NAMALWA (cell line): ENCODE data around the gene PDGFD.
A peak's percentile ranks its signal among the peaks of the same experiment; 100 is the strongest.

ENCODE experiments used
- DNase-seq: peaks from one replicate; pipeline ENCODE4 v3.0.0-alpha.2; 2015; ENCODE audit warnings: low spot score

PDGFD gene

GRCh38 chr11:104145062-104145461 is 18.9 kb downstream of the PDGFD start:
- no peak for DNase-seq

DNA sequence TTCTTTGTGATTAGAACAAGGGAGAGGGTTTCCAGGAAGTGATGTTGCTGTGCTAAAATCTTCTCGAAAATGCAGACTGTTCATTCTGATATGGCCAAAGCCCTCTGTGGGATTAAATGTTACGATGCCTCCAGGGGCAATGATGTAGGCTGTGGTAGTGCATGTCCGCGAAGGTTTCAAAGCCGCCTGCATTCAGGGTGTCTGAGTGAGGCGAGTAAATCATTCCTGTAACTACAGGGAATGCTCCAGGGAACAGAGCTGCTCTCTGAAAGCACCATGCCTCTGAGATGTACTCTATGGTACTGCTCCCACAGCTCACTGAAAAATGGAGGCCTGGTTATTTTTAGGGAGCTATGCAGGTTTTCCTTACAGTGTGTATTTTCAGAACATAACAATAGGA is 21.2 kb downstream of the PDGFD start:
- no peak for DNase-seq

- no peak for DNase-seq
Measured at GRCh38 chr11:104136861-104137260, 27.1 kb downstream of the PDGFD start.

GRCh38 chr11:104134745-104135144 is 29.2 kb downstream of the PDGFD start:
- DNase-seq: no peak

DNA sequence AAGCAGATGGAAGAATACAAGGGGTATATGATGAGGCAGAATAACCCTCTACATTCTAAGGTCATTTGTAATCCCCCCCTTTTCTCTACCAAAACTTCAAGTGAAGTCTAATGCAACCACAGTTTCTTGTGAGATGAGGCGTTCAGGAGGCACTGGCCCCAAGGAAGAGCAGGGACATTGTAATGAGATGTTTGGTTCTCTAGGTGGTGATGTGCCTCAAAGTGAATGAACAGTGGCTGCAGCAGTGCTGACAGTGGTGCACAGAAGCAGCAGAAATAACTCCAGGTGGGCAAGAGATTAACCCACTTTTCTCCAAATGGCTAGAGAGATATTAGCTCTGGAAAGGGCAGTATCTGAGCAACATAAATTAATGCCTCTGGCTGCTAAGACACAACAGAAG is 33.8 kb downstream of the PDGFD start:
- DNase-seq: no peak

DNA sequence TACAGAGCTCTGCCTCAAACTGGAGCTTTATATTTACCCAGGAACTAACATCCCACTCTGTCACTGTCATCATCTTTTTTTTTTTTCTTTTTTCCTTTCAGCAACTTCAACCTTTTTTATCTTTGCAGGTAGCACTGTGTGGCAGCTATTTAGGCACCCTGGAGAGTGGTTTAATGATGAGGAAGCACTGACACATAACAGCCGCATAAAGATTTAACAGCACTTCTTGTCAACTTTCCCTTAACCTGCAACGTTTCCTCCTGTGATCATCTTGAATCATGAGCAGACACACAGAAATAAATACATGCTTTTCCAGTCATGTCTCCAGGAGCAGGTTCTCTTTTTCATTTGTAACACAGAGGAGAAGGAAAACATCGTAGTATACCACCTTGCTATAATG is 34.8 kb downstream of the PDGFD start:
- no peak for DNase-seq

DNA sequence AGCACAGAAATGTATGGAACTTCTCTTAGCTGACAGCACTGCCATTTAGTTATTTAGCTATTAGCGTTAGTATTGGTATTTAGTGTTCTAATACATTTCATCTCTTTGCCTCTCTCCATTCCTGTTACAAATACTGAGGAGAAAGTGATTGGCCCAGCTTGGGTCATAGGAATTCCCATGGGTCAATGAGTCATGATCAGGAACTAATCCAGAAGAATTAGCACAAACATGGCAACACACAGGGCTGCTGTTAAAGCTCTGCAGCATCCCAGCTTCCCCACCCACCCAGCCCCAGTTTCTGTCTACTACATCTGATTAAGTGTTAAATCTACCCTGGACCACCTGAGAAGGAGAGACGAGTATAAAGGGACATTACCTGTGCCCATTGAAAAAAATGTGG is 36.1 kb downstream of the PDGFD start:
- no peak for DNase-seq

DNA sequence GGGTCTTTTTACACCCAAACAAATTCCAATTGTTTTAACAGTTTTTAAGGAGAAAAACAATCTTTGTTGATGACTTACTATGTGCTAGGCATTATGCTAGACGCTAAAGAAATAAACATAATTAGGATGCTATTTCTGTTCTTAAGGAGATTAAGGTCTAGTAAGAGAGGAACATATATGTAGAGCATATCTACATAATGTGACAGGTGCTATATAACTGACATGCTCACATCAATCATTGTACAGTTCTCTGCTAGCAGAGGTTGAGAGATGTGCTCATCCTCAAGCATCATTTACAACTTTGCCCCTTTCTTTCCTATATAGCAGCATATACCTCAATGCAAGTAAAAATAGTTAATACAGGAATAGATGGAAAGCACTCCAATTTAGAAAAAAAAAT is 37.5 kb downstream of the PDGFD start:
- DNase-seq: no peak

DNA sequence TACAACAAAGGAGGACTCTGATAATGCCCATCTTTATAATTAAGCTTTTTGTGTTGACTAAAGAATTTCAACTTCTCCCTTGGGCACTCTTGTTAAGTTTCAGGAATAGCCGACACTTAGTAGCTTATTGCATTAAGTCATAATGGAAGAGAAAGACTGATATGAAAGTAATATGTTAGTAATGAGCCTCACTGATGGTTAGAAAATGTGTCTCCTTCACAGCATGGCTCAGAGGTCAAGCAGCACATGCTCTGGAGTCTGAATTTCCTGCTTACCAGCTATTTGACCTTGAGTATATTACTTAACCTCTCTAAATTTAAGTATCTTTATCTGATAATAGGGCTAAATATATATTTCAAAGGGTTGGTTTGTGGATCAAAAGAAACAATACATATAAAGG is 39.0 kb downstream of the PDGFD start:
- no peak for DNase-seq

- DNase-seq: no peak
Measured at GRCh38 chr11:104122836-104123235, 41.1 kb downstream of the PDGFD start.

GRCh38 chr11:104122011-104122635 is 41.8 kb downstream of the PDGFD start:
- no peak for DNase-seq

DNA sequence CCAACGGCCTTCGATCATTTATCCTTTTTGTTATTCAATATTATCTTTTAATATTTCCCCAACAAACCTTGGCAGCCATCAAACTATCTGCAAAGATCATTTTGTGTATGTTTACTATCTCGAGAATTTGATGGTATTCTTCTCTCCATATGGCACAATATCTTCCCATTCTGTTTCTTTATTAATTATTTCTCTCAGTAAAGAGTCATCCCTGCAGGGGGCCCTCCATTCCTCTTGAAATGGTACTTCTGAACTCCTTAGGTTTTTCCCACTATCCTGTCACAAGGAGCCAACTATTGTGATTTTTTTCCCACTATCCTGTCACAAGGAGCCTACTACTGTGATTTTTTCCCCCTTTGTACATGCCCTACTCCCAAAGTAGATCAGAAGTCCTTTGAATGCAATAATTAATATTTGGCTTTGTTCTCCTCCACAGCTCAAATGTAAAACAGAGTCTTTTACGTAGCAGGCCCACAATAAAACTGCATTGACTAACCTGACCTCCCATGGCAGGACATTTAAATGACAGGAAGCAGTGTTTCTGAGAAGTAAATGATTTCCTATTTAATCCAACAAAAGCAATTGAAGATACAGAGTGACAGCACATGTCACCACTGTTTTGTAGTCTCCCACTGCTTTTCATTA is 43.3 kb downstream of the PDGFD start:
- peak; percentile 6 for DNase-seq

GRCh38 chr11:104118105-104118744 is 45.7 kb downstream of the PDGFD start:
- no peak for DNase-seq

GRCh38 chr11:104113541-104113940 is 50.4 kb downstream of the PDGFD start:
- no peak for DNase-seq

DNA sequence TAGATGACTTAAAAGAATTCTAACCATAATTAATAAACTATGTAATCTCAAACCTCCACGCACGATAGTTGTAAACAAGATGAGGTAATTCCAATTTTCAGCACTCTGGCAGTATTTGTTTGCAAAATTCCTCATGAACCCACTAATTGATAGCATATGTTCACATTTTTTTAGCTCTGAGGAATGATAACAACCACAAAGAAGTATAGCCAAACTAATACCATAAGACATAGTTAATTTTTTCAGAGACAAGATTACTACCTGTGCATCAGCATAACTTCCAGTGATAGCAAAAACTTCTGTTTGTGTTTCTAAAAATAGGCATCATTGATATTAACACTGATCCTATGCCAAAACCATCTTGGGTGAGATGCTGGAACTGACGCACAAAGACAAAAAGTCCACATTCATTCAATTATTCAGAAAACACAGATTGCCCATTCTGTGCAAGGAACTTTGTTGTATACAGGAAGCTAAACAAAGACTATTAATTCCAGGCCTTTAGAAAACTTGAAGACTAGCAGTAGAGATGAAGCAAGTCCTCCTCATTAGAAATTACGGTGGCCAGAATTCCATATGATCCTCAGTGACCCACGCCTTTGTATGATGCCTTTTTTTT is 57.7 kb downstream of the PDGFD start:
- no peak for DNase-seq

DNA sequence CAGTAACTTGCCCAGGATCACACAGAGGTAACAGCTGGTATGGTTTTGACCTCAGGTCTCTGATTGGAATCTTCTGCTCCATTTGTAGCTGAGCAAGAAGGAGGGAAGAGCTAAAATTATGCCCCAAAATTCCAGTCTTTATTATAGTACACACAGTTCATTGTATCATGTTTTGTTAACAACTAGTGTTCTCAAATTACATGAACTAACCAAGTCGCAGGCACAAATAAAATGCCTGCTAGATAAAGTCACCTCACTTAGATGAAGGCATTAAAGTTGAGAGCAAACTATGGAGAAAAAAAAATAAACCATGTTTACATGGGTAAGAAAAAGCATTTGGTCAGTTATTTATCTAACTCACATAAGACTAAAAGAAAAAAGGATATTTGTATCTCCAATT is 58.8 kb downstream of the PDGFD start:
- no peak for DNase-seq

GRCh38 chr11:104104664-104105063 is 59.3 kb downstream of the PDGFD start:
- no peak for DNase-seq

GRCh38 chr11:104104201-104104600 is 59.7 kb downstream of the PDGFD start:
- DNase-seq: no peak

DNA sequence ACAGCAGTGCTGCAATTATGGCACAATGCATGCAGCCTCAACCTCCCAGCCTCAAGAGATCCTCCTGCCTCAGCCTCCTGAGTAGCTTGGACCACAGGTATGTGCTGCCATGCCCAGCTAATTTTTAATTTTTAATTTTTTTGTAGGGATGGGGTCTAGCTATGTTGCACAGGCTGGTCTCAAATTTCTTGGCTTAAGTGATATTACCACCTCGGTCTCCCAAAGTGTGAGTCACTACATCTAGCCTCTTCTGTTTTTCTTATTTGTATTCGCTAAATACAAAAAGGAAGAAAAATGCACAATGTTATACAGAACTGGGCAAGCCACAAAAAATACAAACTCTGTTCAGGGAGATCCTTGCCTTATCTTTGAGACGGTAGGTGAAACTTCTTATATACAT is 65.4 kb downstream of the PDGFD start:
- DNase-seq: no peak

GRCh38 chr11:104098132-104098531 is 65.8 kb downstream of the PDGFD start:
- no peak for DNase-seq

- no peak for DNase-seq
Measured at GRCh38 chr11:104096900-104097299, 67.0 kb downstream of the PDGFD start.

DNA sequence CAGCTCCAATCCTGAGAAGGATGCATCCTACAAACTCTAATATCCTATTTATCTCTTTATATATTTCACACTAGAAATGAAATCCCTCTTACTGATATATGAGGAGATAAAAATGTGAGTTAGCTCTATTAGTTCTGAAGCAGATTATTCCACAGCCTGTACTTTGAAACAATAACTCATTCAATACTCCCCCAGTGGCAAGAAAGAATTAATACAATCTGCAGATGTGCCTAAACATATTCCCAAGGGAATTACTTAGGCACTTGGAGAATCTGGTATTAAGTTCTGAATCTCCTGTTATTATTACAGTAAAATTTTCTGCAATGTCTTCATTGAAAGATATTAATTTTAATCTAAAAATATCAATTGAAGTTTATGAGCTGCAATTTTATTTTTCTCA is 68.2 kb downstream of the PDGFD start:
- peak; percentile 15 for DNase-seq

GRCh38 chr11:104094576-104094975 is 69.4 kb downstream of the PDGFD start:
- no peak for DNase-seq
